COR-L47 (cell line): Measurements from ENCODE around the gene METTL16.

ENCODE experiments used
- DNase-seq: peaks from one replicate; lab custom pipeline; 2025; lab: John Stamatoyannopoulos, UW

The METTL16 gene

GRCh38 chr17:2380226-2380922 is 131.3 kb downstream of the METTL16 start:
- no peak for DNase-seq

- DNase-seq = no peak
Measured at GRCh38 chr17:2379489-2380225, 132.0 kb downstream of the METTL16 start.

GRCh38 chr17:2378905-2379304 is 132.8 kb downstream of the METTL16 start:
- no peak for DNase-seq

- no peak for DNase-seq
Measured at GRCh38 chr17:2377659-2378058, 134.0 kb downstream of the METTL16 start.

- no peak for DNase-seq
Measured at GRCh38 chr17:2376107-2376506, 135.6 kb downstream of the METTL16 start.

GRCh38 chr17:2375406-2375805 is 136.3 kb downstream of the METTL16 start:
- DNase-seq = no peak

- no peak for DNase-seq
Measured at GRCh38 chr17:2374549-2375285, 137.0 kb downstream of the METTL16 start.

GRCh38 chr17:2373179-2373578 is 138.5 kb downstream of the METTL16 start:
- DNase-seq = no peak

GRCh38 chr17:2372681-2373080 is 139.0 kb downstream of the METTL16 start:
- no peak for DNase-seq

- no peak for DNase-seq
Measured at GRCh38 chr17:2372180-2372579, 139.5 kb downstream of the METTL16 start.

GRCh38 chr17:2371183-2372130 is 140.2 kb downstream of the METTL16 start:
- DNase-seq = no peak

GRCh38 chr17:2370211-2370589 is 141.5 kb downstream of the METTL16 start:
- no peak for DNase-seq

GRCh38 chr17:2369551-2370210 is 142.0 kb downstream of the METTL16 start:
- no peak for DNase-seq

- DNase-seq = no peak
Measured at GRCh38 chr17:2369039-2369438, 142.6 kb downstream of the METTL16 start.

GRCh38 chr17:2368359-2368758 is 143.3 kb downstream of the METTL16 start:
- no peak for DNase-seq

- DNase-seq = no peak
Measured at GRCh38 chr17:2366747-2367494, 144.8 kb downstream of the METTL16 start.
